OCI-LY1 (cell line): ENCODE measurements around the gene CAB39.
"Not testable (repeated sequence)": the region's sequence is repeated elsewhere in the genome, so short reads cannot be mapped to it uniquely, and the experiment has no call there.

ENCODE experiments used
- CTCF ChIP-seq: fragments of 200-600 bp; sonication (generic), shearing (Covaris generic); IDR thresholded peaks from 2 replicates; pipeline ENCODE4 v1.5.1; 2017; ENCODE audit warnings: mild to moderate bottlenecking, antibody characterized with exemption, low read length, moderate library complexity, mixed read lengths
- EZH2 ChIP-seq: fragments of 200-600 bp; sonication (generic), shearing (Covaris generic); IDR thresholded peaks from 2 replicates; pipeline ENCODE4 v1.8.0; 2017; ENCODE audit warnings: borderline replicate concordance, mixed run types, mild to moderate bottlenecking, antibody characterized with exemption, low read length, moderate library complexity, mixed read lengths

- not testable (repeated sequence) for TF ChIP-seq EZH2, CTCF
Measured at GRCh38 chr2:230698753-230699152, 13.9 kb upstream of the CAB39 start.
